ENCODE measurements around the gene MAPK4.

- no peak for TF ChIP-seq CTCF (IDR thresholded peaks at IDR 0.05; ENCODE audit: borderline replicate concordance, extremely low read depth, low read length, poor library complexity, severe bottlenecking)
- TF ChIP-seq EZH2 (IDR thresholded peaks at IDR 0.05; ENCODE audit: borderline replicate concordance, low read depth, low read length, severe bottlenecking) = no peak
Observed at GRCh38 chr18:50518787-50519546, 40.9 kb upstream of the MAPK4 start.

All from DND-41 (cell line).